BLaER1 (cell line): ENCODE data around the gene KDM4C.

Experiments
- H3K27ac ChIP-seq: shearing (Covaris generic); formaldehyde crosslinking; 2 replicates; pipeline ENCODE4 v1.8.1; 2022
- H3K27me3 ChIP-seq: shearing (Covaris generic); formaldehyde crosslinking; 2 replicates; pipeline ENCODE4 v1.8.1; 2022
- H3K36me3 ChIP-seq: shearing (Covaris generic); formaldehyde crosslinking; 2 replicates; pipeline ENCODE4 v1.8.1; 2022
- H3K4me1 ChIP-seq: shearing (Covaris generic); formaldehyde crosslinking; 2 replicates; pipeline ENCODE4 v1.8.1; 2022
- H3K4me2 ChIP-seq: shearing (Covaris generic); formaldehyde crosslinking; 2 replicates; pipeline ENCODE4 v1.8.1; 2022
- H3K4me3 ChIP-seq: shearing (Covaris generic); formaldehyde crosslinking; 2 replicates; pipeline ENCODE4 v1.8.1; 2022
- H3K9ac ChIP-seq: shearing (Covaris generic); formaldehyde crosslinking; 2 replicates; pipeline ENCODE4 v1.8.1; 2022
- H3K9me3 ChIP-seq: shearing (Covaris generic); formaldehyde crosslinking; 2 replicates; pipeline ENCODE4 v1.8.1; 2022
- H4K20me1 ChIP-seq: shearing (Covaris generic); formaldehyde crosslinking; 2 replicates; pipeline ENCODE4 v1.8.1; 2022
- Cebpa-rat ChIP-seq: shearing (Covaris generic); IDR thresholded peaks from 2 replicates; pipeline ENCODE4 v1.8.1; 2022

Gene KDM4C

DNA sequence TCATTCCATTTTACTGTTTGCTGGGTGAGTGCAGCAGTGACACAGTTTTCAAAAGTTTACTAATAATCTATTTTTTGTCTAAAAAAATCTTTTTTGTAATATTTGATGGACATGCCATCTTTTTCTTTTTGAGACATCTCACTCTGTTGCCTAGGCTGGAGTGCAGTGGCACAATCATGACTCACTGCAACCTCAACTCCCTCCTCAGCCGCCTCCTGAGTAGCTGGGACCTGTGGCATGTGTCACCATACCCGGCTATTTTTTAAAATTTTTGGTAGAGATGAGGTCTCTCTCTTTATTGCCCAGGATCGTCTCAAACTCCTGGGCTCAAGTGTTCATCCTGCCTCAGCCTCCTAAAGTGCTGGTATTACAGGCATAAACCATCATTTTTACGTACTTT, 86.0 kb downstream of the KDM4C start:
- no peaks in the 10 kb centered on the region for H4K20me1 ChIP-seq
- TF ChIP-seq Cebpa-rat, result no peak
- no peak overlapping the region for H3K9ac ChIP-seq
- H3K4me1 ChIP-seq, result no peaks in the 10 kb centered on the region
- no peak overlapping the region for H3K27ac ChIP-seq
- peaks cover 45% of the 10 kb centered on the region for H3K36me3 ChIP-seq
- no peak overlapping the region for H3K4me2 ChIP-seq
- no peak overlapping the region for H3K4me3 ChIP-seq
- no peaks in the 10 kb centered on the region for H3K27me3 ChIP-seq
- no peaks in the 10 kb centered on the region for H3K9me3 ChIP-seq

DNA sequence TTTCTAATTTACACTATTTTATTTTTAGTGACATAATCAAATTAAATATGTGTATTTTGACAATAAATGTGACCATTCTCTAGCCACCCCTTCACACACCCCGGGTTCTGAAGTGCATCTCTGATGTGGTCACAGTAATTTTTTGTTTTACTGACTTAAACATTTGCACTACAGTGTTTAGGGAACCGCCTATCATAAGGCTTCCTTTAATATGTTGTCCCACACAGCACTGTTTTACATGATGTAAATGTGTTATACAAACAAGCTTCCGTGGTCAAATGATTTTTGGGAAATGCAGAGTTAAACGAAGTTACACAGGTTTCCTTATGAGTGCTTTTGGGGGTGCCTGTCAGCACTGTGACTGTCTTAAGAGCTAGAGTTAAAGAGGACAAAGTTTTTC, 86.5 kb downstream of the KDM4C start:
- Histone ChIP-seq H3K27ac (no peak overlapping the region), H3K27me3 (no peaks in the 10 kb centered on the region), H3K9me3 (no peaks in the 10 kb centered on the region), H3K36me3 (peaks cover 45% of the 10 kb centered on the region), H4K20me1 (no peaks in the 10 kb centered on the region), H3K4me2 (no peak overlapping the region), H3K4me3 (no peak overlapping the region), H3K4me1 (no peaks in the 10 kb centered on the region), H3K9ac (no peak overlapping the region)
- no peak for TF ChIP-seq Cebpa-rat

DNA sequence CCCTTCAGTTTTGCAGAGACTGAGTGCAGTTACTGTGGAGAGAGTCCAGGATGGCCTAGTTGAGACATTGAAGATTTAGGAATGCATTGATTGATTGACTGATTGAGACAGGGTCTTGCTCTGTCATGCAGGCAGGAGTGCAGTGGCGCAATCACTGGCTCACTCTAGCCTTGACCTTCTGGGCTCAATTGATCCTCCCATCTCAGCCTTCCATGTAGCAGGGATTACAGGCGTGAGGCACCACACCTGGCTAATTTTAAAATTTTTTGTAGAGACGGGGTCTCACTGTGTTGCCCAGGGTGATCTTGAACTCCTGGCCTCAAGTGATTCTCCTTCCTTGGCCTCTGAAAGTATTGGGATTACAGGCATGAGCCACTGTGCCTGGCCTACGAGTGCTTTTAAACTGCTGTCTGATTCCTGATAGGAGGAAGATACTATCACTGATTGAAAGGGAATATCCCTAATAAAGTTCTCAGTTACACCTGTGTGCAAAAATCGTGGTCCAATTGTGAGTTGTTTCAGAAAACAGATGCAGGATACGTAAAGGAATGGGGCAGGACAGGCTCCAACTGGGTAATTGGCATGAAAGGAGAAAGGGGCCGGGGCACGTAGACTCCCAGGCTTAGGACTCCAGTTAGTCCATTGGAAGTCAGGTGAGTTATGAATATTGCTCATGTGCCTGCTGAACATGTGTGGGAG, 87.5 kb downstream of the KDM4C start:
- Histone ChIP-seq H3K27me3 (no peaks in the 10 kb centered on the region), H4K20me1 (no peaks in the 10 kb centered on the region), H3K4me2 (no peak overlapping the region), H3K4me1 (no peaks in the 10 kb centered on the region), H3K9ac (no peak overlapping the region), H3K9me3 (no peaks in the 10 kb centered on the region), H3K4me3 (no peak overlapping the region), H3K27ac (no peak overlapping the region), H3K36me3 (peaks cover 55% of the 10 kb centered on the region)
- TF ChIP-seq Cebpa-rat, result no peak

DNA sequence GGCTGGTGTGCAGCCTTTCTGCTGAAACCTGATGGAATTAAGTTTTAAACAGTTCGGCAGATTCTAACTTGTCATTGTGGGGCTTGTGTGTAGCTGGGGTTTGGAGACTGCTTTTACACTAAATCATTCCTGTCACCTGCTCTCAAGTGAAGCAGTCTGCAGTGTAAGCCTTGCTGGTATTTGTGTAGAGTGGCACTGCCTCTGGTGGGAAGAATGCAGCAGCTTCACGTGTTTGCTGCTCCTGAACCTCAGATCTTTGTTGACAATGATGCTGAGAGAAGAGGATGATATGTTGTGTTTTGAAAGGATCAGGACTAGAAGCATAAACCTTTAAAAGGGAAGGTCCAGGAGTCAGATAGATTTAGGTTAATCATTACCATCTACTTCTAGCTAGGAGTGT, 88.1 kb downstream of the KDM4C start:
- TF ChIP-seq Cebpa-rat, result no peak
- H3K27ac ChIP-seq, result no peak overlapping the region
- no peaks in the 10 kb centered on the region for H3K4me1 ChIP-seq
- no peaks in the 10 kb centered on the region for H3K27me3 ChIP-seq
- H3K4me3 ChIP-seq, result no peak overlapping the region
- H4K20me1 ChIP-seq, result no peaks in the 10 kb centered on the region
- H3K9ac ChIP-seq, result no peak overlapping the region
- no peaks in the 10 kb centered on the region for H3K9me3 ChIP-seq
- H3K36me3 ChIP-seq, result peaks cover 61% of the 10 kb centered on the region
- no peak overlapping the region for H3K4me2 ChIP-seq

DNA sequence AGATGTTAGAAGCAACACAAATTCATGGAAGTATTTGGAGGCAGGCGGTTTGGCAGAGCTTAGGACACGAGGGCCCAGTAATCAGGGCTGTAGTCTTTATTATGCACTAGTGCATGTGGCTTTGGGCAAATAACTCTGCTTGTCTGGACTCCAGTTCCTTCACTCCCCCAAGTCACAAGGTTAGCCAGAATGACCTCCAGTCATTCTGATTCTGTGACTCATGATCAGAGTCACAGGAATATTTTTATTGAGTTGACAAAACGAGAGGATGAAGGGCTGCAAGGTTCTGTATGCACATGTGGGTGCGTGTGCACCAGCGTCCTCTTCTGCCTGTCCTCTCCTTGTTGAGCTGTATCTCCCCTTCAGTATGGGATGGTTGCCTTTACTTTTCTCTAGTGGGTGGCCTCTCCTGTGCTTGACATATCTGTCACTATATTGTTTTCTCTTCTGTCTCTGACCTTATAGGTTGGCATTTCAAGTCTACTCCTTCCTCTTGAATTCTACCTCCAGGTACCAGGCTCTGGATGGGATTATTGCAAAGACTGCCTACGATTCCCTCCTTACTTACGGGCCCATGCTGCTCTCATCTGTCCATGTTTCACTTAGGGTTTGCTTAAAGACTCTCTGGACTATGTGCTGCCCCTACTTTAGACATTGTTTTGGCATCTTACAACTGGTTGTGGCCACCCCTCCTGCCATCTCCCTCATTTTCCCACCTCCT, 94.6 kb downstream of the KDM4C start:
- Histone ChIP-seq H3K4me3 (no peak overlapping the region), H3K4me2 (no peak overlapping the region), H3K27ac (no peak overlapping the region), H3K27me3 (no peaks in the 10 kb centered on the region), H3K9ac (no peak overlapping the region), H3K9me3 (no peaks in the 10 kb centered on the region), H4K20me1 (peaks cover 8% of the 10 kb centered on the region; the same call in 1 of the 2 replicates), H3K36me3 (peaks cover 78% of the 10 kb centered on the region), H3K4me1 (no peaks in the 10 kb centered on the region)
- TF ChIP-seq Cebpa-rat, result no peak

DNA sequence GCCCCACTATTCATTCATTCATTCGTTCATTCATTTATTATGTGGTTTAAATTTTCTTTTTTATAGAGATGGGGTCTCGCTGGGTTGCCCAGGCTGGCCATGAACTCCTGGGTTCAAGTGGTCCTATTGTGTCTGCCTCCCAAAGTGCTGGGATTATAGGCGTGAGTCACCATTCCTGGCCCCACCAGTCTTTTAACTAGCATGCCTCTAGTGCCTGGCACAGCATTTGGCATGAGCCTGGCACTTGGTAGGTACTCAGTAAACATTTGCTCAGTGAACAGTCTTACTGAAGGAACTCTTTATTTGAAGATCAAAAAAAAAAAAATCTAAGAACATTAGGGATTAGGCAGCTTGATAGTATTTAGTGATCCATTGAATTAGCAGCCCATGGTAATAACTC, 98.1 kb downstream of the KDM4C start:
- Histone ChIP-seq H3K36me3 (peaks cover 72% of the 10 kb centered on the region), H3K4me3 (no peak overlapping the region), H3K4me2 (no peak overlapping the region), H4K20me1 (peaks cover 8% of the 10 kb centered on the region; the same call in 1 of the 2 replicates), H3K27ac (no peak overlapping the region), H3K4me1 (peaks cover 11% of the 10 kb centered on the region), H3K27me3 (no peaks in the 10 kb centered on the region), H3K9ac (no peak overlapping the region), H3K9me3 (peaks cover 14% of the 10 kb centered on the region; the same call in 1 of the 2 replicates)
- TF ChIP-seq Cebpa-rat, result no peak

DNA sequence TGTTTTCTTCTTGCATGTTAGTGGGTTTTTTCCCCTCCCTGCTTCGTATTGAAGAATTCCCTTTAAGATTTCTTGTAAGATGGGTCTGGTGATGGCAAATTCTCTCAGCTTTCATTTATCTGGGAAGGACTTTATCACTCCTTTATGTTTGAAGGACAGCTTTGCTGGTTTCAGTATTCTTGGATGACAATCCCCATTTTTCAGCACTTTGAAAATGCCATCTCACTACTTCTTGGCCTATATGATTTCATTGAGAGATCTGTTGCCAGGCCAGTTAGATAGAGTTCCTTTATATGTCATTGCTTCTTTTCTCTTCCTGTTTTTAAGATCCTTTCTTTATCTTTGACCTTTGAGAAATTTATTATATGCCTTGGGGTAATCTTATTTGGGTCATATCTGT, 106.3 kb downstream of the KDM4C start:
- H3K9me3 ChIP-seq, result peaks cover 53% of the 10 kb centered on the region
- no peak overlapping the region for H3K4me2 ChIP-seq
- H3K36me3 ChIP-seq, result peaks cover 55% of the 10 kb centered on the region
- peaks cover 11% of the 10 kb centered on the region for H3K4me1 ChIP-seq
- H3K4me3 ChIP-seq, result no peak overlapping the region
- TF ChIP-seq Cebpa-rat, result no peak
- H3K27me3 ChIP-seq, result no peaks in the 10 kb centered on the region
- no peak overlapping the region for H3K9ac ChIP-seq
- H4K20me1 ChIP-seq, result peaks cover 2% of the 10 kb centered on the region
- H3K27ac ChIP-seq, result no peak overlapping the region

DNA sequence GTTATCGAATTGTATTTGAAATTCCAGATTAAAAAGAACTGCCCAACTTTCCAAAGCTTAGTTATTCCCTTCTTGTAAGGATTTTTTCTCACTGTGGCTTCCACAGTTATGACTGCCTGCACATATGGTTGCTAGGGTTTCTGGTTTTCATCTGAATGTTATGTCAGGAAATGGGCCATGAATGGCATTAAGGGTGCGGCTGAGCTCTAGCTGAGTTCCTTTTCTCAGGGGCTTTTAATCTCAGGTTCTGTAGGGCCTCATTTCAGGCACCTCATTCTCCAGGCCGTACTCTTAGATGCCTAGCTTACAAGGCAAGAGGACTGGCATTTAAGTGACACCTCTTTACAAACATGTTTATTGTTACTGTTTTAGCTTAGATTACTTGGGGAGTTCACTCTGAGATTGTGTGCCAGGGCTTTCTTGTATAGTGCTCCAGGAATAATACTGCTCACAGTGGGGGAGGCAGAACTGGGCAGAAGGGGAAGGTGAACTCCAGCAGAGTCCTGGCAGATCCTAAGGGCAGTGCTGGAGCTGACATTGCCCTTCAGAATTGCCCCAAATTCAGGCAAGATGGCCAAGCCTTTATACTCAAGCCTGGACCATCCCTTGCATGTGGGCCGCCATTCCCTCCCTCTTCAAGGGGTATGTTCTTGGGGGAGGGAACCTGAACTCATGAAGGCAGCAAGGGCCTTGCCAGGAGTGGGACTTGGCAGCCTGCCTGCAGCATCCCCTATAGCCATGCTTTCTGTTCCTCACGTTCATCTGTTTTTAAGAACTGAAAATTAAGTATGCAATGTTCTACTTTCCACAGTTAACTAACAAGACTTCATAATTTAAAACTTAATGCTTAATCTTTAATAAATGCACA, 111.5 kb downstream of the KDM4C start:
- Histone ChIP-seq H4K20me1 (peaks cover 20% of the 10 kb centered on the region), H3K4me1 (no peaks in the 10 kb centered on the region; the same call in 1 of the 2 replicates), H3K9ac (no peak overlapping the region), H3K27me3 (no peaks in the 10 kb centered on the region), H3K9me3 (peaks cover 21% of the 10 kb centered on the region), H3K36me3 (peaks cover 46% of the 10 kb centered on the region), H3K4me3 (no peak overlapping the region), H3K4me2 (no peak overlapping the region), H3K27ac (no peak overlapping the region)
- TF ChIP-seq Cebpa-rat, result no peak

DNA sequence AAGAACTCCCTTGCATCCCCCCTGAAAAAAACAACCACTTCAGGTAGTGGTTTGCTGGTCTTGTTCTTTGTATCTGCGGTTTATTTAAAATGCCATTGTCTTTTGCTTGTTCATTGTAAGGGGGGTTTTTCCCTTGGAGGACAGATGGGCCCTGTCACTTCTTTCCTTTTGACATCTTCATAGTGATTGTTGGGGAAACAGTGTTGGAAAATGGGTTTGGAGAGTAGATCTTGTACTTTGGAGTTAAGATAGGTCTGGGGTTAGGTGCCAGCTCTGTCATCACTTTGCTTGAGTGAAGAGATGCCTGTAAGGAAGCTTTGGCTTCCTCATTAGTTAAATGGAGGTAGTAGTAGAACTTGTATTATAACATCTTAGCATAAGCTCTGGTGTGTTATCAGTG, 112.4 kb downstream of the KDM4C start:
- H3K36me3 ChIP-seq, result peaks cover 41% of the 10 kb centered on the region
- no peak for TF ChIP-seq Cebpa-rat
- no peak overlapping the region for H3K4me2 ChIP-seq
- no peak overlapping the region for H3K27ac ChIP-seq
- peaks cover 13% of the 10 kb centered on the region for H3K9me3 ChIP-seq
- H3K4me1 ChIP-seq, result no peaks in the 10 kb centered on the region; the same call in 1 of the 2 replicates
- H4K20me1 ChIP-seq, result peaks cover 20% of the 10 kb centered on the region
- no peaks in the 10 kb centered on the region for H3K27me3 ChIP-seq
- H3K4me3 ChIP-seq, result no peak overlapping the region
- H3K9ac ChIP-seq, result no peak overlapping the region
